Thoracic aorta (tissue), 2 donors: ENCODE measurements around the gene CCNJL. TPM values are rescaled to one million over a fixed set of nuclear protein-coding genes. Genes with fewer than 3 reads are reported as not detected.

ENCODE experiments used
- ATAC-seq: fragments of 150-250 bp; one replicate; pipeline ENCODE4 v1.8.0; 2017; ENCODE audit warnings: low read depth; ENCODE audit not compliant: insufficient number of reproducible peaks, low FRiP score
- DNase-seq: peaks from one replicate; pipeline ENCODE4 v3.0.0-alpha.2; 2020; ENCODE audit warnings: low spot score
- H3K27ac ChIP-seq, 2 donors: fragments of 200-600 bp; sonication (generic); 1 replicate in 1 of 2; 2 replicates in 1 of 2; pipeline ENCODE4 v1.5.1; 2016; ENCODE audit warnings: mild to moderate bottlenecking in 2 of 2, moderate library complexity in 2 of 2
- H3K27me3 ChIP-seq: fragments of 200-600 bp; sonication (generic); replicated peaks from 2 replicates; pipeline ENCODE4 v1.6.0; 2016; ENCODE audit warnings: mild to moderate bottlenecking; ENCODE audit not compliant: insufficient read depth
- H3K36me3 ChIP-seq: fragments of 200-600 bp; sonication (generic); one replicate; pipeline ENCODE4 v1.5.1; 2016
- H3K4me1 ChIP-seq, 2 donors: fragments of 200-600 bp; sonication (generic); 1 replicate in 1 of 2; 2 replicates in 1 of 2; pipeline versions ENCODE4 v1.5.1 to v1.6.0; 2016; ENCODE audit warnings: low read depth in 2 of 2, mild to moderate bottlenecking in 1 of 2; ENCODE audit not compliant: control insufficient read depth in 1 of 2
- H3K4me3 ChIP-seq: fragments of 200-600 bp; sonication (generic); 2 replicates; pipeline ENCODE4 v1.5.1; 2016; ENCODE audit warnings: mild to moderate bottlenecking
- H3K9me3 ChIP-seq: fragments of 200-600 bp; sonication (generic); 2 replicates; pipeline ENCODE4 v1.5.1; 2016
- total RNA-seq, 2 donors: library from RNA; depleted of rRNA; stranded (reverse); fragments of >200 nt; gene quantifications; one replicate each; pipeline versions ENCODE4 v1.1.0 to v1.2.3, GENCODE V29; 2016
- TF ChIP-seq, protein P1 (sequence below): fragments of 200-600 bp; sonication (generic); IDR thresholded peaks from one replicate; pipeline ENCODE4 v1.5.1; 2019; ENCODE audit warnings: antibody characterized with exemption

Gene CCNJL
- total RNA-seq, 2 donors from 2014 or later, result 0.54 to 3.0 TPM

DNA sequence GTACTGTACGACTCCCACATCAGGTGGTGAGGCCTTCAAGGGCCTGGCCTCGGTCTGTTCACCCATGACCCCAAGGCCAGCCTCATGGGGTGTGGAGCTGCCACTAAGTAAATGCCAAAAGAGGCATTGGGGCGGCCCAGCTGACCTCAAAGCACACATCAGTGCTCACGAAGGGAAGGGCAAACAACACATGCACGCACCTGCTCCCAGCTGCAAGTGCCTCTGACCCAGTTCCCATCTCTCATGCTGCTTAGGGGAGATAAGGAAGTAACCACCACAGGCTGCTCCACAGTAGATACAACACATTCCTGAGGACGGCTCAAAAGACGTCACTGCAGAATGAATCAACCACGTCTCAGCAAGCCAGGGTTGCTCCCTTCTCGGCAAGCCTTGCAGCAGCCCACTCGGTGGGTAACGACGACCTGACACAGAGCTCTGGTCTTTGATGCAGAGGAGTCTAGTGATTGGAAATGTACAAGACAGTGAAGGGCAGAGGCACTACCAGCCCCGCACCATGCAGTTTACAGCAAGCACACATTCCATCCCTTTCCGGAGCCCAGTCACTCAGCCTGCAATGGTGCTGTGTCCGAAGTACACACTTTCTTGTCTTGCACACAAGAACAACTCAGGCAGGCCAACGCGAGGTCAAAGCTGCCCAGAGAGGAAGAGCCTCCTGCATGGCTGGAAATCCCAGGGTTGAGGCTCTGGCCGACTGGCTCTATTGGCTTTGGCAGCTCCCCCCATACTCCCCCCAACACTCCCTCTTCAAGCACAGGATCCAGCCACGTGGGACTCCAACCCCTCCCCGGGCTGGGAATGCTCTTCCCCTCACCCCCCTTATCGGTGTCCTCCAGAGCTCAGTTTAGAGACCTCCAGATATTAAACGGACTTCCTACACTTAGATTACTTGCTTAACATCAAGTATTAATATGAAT lies 51.2 kb downstream of the CCNJL start:
- Histone ChIP-seq H3K36me3 (no peaks in the 10 kb centered on the region), H3K27ac (no peak overlapping the region), H3K9me3 (no peaks in the 10 kb centered on the region), H3K4me3 (no peak overlapping the region), H3K4me1 (peaks cover 0 to 9% of the 10 kb centered on the region in 2 donors), H3K27me3 (no peaks in the 10 kb centered on the region)
- DNase-seq (no peak), ATAC-seq (no peak)
- TF ChIP-seq, protein P1, sequence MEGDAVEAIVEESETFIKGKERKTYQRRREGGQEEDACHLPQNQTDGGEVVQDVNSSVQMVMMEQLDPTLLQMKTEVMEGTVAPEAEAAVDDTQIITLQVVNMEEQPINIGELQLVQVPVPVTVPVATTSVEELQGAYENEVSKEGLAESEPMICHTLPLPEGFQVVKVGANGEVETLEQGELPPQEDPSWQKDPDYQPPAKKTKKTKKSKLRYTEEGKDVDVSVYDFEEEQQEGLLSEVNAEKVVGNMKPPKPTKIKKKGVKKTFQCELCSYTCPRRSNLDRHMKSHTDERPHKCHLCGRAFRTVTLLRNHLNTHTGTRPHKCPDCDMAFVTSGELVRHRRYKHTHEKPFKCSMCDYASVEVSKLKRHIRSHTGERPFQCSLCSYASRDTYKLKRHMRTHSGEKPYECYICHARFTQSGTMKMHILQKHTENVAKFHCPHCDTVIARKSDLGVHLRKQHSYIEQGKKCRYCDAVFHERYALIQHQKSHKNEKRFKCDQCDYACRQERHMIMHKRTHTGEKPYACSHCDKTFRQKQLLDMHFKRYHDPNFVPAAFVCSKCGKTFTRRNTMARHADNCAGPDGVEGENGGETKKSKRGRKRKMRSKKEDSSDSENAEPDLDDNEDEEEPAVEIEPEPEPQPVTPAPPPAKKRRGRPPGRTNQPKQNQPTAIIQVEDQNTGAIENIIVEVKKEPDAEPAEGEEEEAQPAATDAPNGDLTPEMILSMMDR, result no peak

DNA sequence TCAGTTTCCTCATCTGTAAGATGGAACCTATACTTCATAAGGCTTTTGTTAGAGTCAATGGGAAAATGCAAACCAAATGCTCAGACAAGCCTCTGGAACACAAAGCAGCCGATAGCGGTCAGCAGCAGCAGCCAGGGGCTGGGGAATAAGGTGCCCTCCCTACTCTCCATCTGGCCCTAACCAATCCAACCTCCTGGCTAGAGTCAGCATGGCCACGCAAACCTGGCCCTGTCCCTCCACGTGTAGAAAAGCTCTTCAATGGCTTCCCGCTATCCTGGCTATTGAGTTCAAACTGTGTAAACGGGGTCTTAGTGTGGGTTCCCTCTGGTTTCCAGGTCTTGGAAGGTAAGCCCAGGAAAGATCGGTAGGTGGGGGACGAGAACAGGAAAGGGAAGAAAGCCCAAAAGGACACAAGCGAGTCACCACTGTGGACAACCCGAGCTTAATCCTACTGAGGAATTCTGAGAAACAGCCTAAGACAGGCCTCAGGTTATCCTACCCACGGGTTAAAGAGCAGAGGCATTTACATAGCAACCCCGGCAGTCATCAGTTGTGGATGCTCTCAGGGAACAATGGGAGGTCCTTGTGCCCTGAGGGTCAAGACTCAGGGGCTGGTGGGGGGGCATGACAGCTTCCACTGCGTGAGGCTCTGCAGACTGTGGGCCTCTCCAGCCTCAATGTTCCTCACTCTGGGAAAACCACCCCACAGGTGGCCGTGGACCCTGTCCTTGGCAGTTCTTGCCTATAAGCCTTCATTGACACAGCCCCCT lies 52.2 kb downstream of the CCNJL start:
- Histone ChIP-seq H3K9me3 (no peaks in the 10 kb centered on the region), H3K27me3 (no peaks in the 10 kb centered on the region), H3K27ac (no peak overlapping the region), H3K4me3 (no peak overlapping the region), H3K36me3 (no peaks in the 10 kb centered on the region), H3K4me1 (peaks cover 0 to 9% of the 10 kb centered on the region in 2 donors)
- ATAC-seq (no peak), DNase-seq (no peak)
- TF ChIP-seq, protein P1, result no peak

DNA sequence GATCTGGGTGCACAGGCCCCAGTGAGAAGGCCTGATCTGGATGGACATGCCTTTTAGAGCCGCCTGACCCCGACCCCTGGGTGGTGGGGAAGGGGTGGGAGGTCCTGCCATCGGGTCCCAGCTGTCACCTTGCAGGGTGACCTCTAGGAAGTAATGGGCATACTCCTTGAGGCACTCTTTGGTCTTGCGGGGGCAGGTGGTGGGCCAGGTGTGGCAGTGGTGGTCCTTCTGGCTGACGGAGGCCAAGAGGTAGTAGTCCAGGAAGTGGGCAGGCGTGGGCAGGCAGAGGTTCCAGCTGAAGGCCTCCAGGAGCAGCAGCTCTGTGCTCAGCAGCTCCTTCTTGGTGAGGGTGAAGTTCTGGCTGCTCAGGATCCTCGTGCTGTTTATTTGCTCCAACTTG lies 53.0 kb downstream of the CCNJL start:
- ATAC-seq, result no peak
- H3K36me3 ChIP-seq, result no peaks in the 10 kb centered on the region
- TF ChIP-seq, protein P1, result no peak
- H3K27me3 ChIP-seq, result no peaks in the 10 kb centered on the region
- H3K27ac ChIP-seq, result no peak overlapping the region
- no peak overlapping the region for H3K4me3 ChIP-seq
- DNase-seq, result no peak
- H3K9me3 ChIP-seq, result no peaks in the 10 kb centered on the region
- H3K4me1 ChIP-seq, result peaks cover 0 to 9% of the 10 kb centered on the region in 2 donors

DNA sequence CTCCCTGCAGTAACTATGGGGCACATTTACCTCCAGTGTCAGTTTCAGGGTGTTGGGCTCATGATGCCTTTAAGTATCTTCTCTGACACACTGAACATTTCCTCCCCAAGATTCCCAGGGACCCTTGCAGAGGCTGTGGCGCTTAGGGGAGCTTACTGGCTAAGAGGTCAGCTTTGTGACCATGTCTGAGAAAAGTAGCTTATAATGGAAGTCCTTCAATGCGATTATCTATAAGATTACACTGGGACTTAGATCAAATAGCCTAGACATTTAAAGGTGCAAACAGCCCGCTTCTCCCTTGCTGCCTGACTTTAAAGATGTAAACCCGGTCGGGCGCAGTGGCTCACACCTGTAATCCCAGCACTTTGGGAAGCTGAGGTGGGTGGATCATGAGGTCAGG lies 57.7 kb downstream of the CCNJL start:
- Histone ChIP-seq H3K36me3 (peaks cover 4% of the 10 kb centered on the region), H3K9me3 (no peaks in the 10 kb centered on the region)

More for the DNA sequence above, 57.7 kb downstream of the CCNJL start:
- no peaks in the 10 kb centered on the region for H3K27me3 ChIP-seq
- DNase-seq, result no peak
- TF ChIP-seq, protein P1, result no peak
- no peak overlapping the region for H3K4me3 ChIP-seq
- no peak for ATAC-seq
- H3K27ac ChIP-seq, result no peak overlapping the region
- H3K4me1 ChIP-seq, result no peaks in the 10 kb centered on the region
